GM23338 (cell line): ENCODE data around the gene VARS2. TPM values are rescaled to one million over a fixed set of nuclear protein-coding genes. Genes with fewer than 3 reads are reported as not detected.

Experiments used
- ATAC-seq: fragments of 200-7000 bp; cut with Tn5 transposase; 3 replicates; pipeline ENCODE4 v1.9.1; 2020
- DNase-seq: peaks from one replicate; pipeline ENCODE4 v3.0.0-alpha.2; 2015; ENCODE audit warnings: low spot score
- H2AFZ ChIP-seq: fragments of 200-600 bp; sonication (generic); 2 replicates; pipeline ENCODE4 v1.8.0; 2016; ENCODE audit warnings: antibody characterized with exemption, mild to moderate bottlenecking, moderate library complexity
- H3F3A ChIP-seq: fragments of 200-600 bp; sonication (generic); replicated peaks from 2 replicates; pipeline ENCODE4 v1.8.0; 2017; ENCODE audit warnings: antibody characterized with exemption, mixed run types, low read depth
- H3K27ac ChIP-seq: fragments of 200-600 bp; sonication (generic); 2 replicates; pipeline ENCODE4 v1.6.1; 2016; ENCODE audit warnings: low read depth
- H3K27me3 ChIP-seq: fragments of 200-600 bp; sonication (generic); 2 replicates; pipeline ENCODE4 v1.8.0; 2016; ENCODE audit warnings: mild to moderate bottlenecking, mixed run types, moderate library complexity; ENCODE audit not compliant: insufficient read depth
- H3K36me3 ChIP-seq: fragments of 200-600 bp; sonication (generic); 2 replicates; pipeline ENCODE4 v1.8.0; 2016; ENCODE audit warnings: mild to moderate bottlenecking; ENCODE audit not compliant: insufficient read depth
- H3K4me1 ChIP-seq: fragments of 200-600 bp; sonication (generic); 2 replicates; pipeline ENCODE4 v1.8.0; 2016; ENCODE audit warnings: mild to moderate bottlenecking, moderate library complexity; ENCODE audit not compliant: insufficient read depth
- H3K4me2 ChIP-seq: fragments of 200-600 bp; sonication (generic); 2 replicates; pipeline ENCODE4 v1.7.1; 2017; ENCODE audit warnings: mixed run types
- H3K4me3 ChIP-seq: fragments of 200-600 bp; sonication (generic); 2 replicates; pipeline ENCODE4 v1.6.1; 2016; ENCODE audit warnings: mixed run types
- H3K79me2 ChIP-seq: fragments of 200-600 bp; sonication (generic); replicated peaks from 2 replicates; pipeline ENCODE4 v1.8.0; 2017; ENCODE audit warnings: mild to moderate bottlenecking; ENCODE audit not compliant: insufficient read depth
- H3K9me2 ChIP-seq: fragments of 200-600 bp; sonication (generic); 2 replicates; pipeline ENCODE4 v1.8.0; 2017; ENCODE audit not compliant: insufficient read depth
- H4K20me1 ChIP-seq: fragments of 200-600 bp; sonication (generic); replicated peaks from 2 replicates; pipeline ENCODE4 v1.8.0; 2017; ENCODE audit warnings: mild to moderate bottlenecking; ENCODE audit not compliant: insufficient read depth
- H3K27ac Mint-ChIP-seq: 2 replicates; pipeline ENCODE4 v1.8.0; 2020; ENCODE audit warnings: inconsistent platforms, mild to moderate bottlenecking, moderate library complexity, mixed read lengths
- H3K27me3 Mint-ChIP-seq: 3 replicates; pipeline ENCODE4 v1.8.0; 2022; ENCODE audit warnings: low read depth, mild to moderate bottlenecking, moderate library complexity, mixed read lengths, inconsistent platforms; ENCODE audit not compliant: insufficient read depth, poor library complexity
- H3K36me3 Mint-ChIP-seq: 3 replicates; pipeline ENCODE4 v1.8.0; 2021; ENCODE audit warnings: low read depth, mild to moderate bottlenecking, inconsistent platforms, moderate library complexity, mixed read lengths
- H3K4me1 Mint-ChIP-seq: 3 replicates; pipeline ENCODE4 v1.8.0; 2020; ENCODE audit warnings: mild to moderate bottlenecking, inconsistent platforms, mixed read lengths
- H3K4me3 Mint-ChIP-seq: 3 replicates; pipeline ENCODE4 v1.8.0; 2021; ENCODE audit warnings: moderate library complexity, mild to moderate bottlenecking, inconsistent platforms, mixed read lengths
- H3K9me3 Mint-ChIP-seq: 3 replicates; pipeline ENCODE4 v1.8.0; 2020; ENCODE audit warnings: moderate library complexity, mild to moderate bottlenecking, inconsistent platforms, mixed read lengths
- CREB1 ChIP-seq: fragments of 250-450 bp; sonication (Bioruptor Pico); IDR thresholded peaks from 2 replicates; pipeline ENCODE4 v1.5.0; 2020; ENCODE audit warnings: low read depth, mild to moderate bottlenecking, moderate library complexity
- EZH2 ChIP-seq: fragments of 200-600 bp; sonication (generic); IDR thresholded peaks from one replicate; pipeline ENCODE4 v1.8.0; 2017; ENCODE audit warnings: antibody characterized with exemption, mild to moderate bottlenecking, low read depth; ENCODE audit not compliant: unreplicated experiment
- EZH2phosphoT487 ChIP-seq: fragments of 200-600 bp; sonication (generic); IDR thresholded peaks from one replicate; pipeline ENCODE4 v1.8.1; 2018; ENCODE audit warnings: antibody characterized with exemption; ENCODE audit not compliant: unreplicated experiment
- JUNB ChIP-seq: IDR thresholded peaks from one replicate; pipeline ENCODE4 v1.6.1; 2016; ENCODE audit warnings: antibody characterized with exemption; ENCODE audit not compliant: unreplicated experiment
- NANOG ChIP-seq: IDR thresholded peaks from 2 replicates; pipeline ENCODE4 v1.6.1; 2016; ENCODE audit warnings: antibody characterized with exemption, borderline replicate concordance
- POLR2AphosphoS5 ChIP-seq: IDR thresholded peaks from 2 replicates; pipeline ENCODE4 v1.6.1; 2016; ENCODE audit warnings: antibody characterized with exemption, low read depth
- STAT1 ChIP-seq: IDR thresholded peaks from one replicate; pipeline ENCODE4 v1.6.1; 2016; ENCODE audit warnings: antibody characterized with exemption; ENCODE audit not compliant: unreplicated experiment
- ZNF114 ChIP-seq: fragments of 250-450 bp; sonication (Bioruptor Pico); IDR thresholded peaks from 2 replicates; pipeline ENCODE4 v1.5.0; 2020; ENCODE audit warnings: mild to moderate bottlenecking, moderate library complexity
- ZNF331 ChIP-seq: fragments of 250-450 bp; sonication (Bioruptor Pico); IDR thresholded peaks from 2 replicates; pipeline ENCODE4 v1.5.0; 2020; ENCODE audit warnings: low read depth, mild to moderate bottlenecking, moderate library complexity
- polyA plus RNA-seq: library from polyadenylated mRNA; unstranded; fragments of >200 nt; fragmentation: Nextera tagmentation; extraction: Ambion mirVana; gene quantifications from 2 replicates; pipeline ENCODE4 v1.2.1, GENCODE V29; 2016
- total RNA-seq: library from RNA; depleted of rRNA; stranded (reverse); fragments of >200 nt; shearing (Covaris generic); gene quantifications from 2 replicates; pipeline ENCODE4 v1.2.3, GENCODE V29; 2014
- TF ChIP-seq, protein P1 (sequence below): IDR thresholded peaks from one replicate; pipeline ENCODE4 v1.6.1; 2018; ENCODE audit warnings: antibody characterized with exemption; ENCODE audit not compliant: unreplicated experiment
- TF ChIP-seq, protein P2 (sequence below), 2 experiments: fragments of 200-600 bp in 1 of 2; sonication (generic) in 1 of 2; conservative IDR thresholded peaks; 2 replicates each; pipeline versions ENCODE4 v1.5.1 to v1.6.1; 2016 to 2017; ENCODE audit warnings: antibody characterized with exemption in 2 of 2, low read depth in 2 of 2, mild to moderate bottlenecking in 2 of 2, moderate library complexity in 1 of 2
- TF ChIP-seq, protein P3 (sequence below): fragments of 250-450 bp; sonication (Bioruptor Pico); IDR thresholded peaks from 2 replicates; pipeline ENCODE4 v1.5.0; 2020; ENCODE audit warnings: mild to moderate bottlenecking, moderate library complexity
- TF ChIP-seq, protein P4 (sequence below): IDR thresholded peaks from 2 replicates; pipeline ENCODE4 v1.6.1; 2016; ENCODE audit warnings: antibody characterized with exemption

Gene VARS2
- total and polyA plus RNA-seq, 2 experiments from 2014 or later: 13.7 to 36.4 TPM

DNA sequence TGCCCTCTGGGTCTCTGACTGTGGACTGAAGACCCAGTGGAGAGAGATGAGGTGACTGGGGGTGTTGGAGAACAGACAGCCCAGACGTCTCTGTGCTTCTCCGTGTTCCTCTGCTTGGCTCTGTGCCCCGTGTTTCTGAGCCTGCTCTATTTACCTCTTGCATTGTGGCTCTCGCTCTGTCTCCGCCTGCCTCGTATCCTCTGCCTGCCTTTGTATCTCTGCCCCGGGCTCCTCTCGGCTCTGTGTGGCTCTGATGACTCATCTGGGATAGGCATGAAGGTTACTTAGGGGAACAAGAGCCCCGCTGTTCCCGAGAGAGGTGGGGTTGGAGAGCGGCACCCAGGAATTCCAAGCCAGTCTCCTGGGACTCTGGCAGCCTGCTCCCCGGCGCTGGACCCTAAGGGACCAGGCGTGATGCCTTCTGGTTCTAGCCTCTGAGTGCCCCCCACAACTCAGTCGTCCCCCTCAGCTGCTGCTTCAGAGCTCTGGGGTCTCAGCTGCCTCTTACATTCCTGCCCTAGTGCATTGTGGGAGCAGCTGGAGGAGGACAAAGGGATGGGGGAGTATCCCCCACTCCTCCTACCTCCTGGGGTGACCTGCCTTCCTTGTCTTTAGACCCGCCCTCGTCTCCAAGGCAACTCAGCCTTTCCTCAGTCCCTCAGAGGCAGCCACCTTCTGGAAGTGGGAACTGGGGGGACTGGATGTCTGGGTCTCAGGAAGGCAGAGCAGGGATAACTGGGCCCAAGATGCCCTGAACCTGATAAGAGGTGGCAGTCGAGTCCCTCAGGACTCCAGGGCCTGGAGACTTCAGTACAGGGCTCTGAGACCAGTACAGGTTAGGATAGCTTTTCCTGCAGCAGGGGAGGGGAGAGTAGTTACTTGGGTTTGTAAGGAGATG lies 27.8 kb upstream of the VARS2 start:
- Histone ChIP-seq H2AFZ (no peak overlapping the region), H3K79me2 (peaks cover 66% of the 10 kb centered on the region)
- H3K4me1 Mint-ChIP-seq: peaks cover 66% of the 10 kb centered on the region

More for the DNA sequence above, 27.8 kb upstream of the VARS2 start:
- H3K4me1 ChIP-seq: peaks cover 44% of the 10 kb centered on the region
- peak overlapping the region; percentile 88 for H3K27ac ChIP-seq
- Mint-ChIP-seq H3K4me3 (peak overlapping the region; percentile 71), H3K9me3 (no peaks in the 10 kb centered on the region), H3K36me3 (peaks cover 30% of the 10 kb centered on the region), H3K27me3 (peaks cover 30% of the 10 kb centered on the region), H3K27ac (peak overlapping the region; percentile 94)
- H3K4me2 ChIP-seq: peak overlapping the region; percentile 100
- peak overlapping the region; percentile 92 for H3K4me3 ChIP-seq
- H3K27me3 ChIP-seq: no peaks in the 10 kb centered on the region
- peak; percentile 98 for DNase-seq
- peaks cover 14% of the 10 kb centered on the region for H4K20me1 ChIP-seq
- peak; percentile 53 for ATAC-seq
- H3F3A ChIP-seq: peaks cover 22% of the 10 kb centered on the region
- H3K36me3 ChIP-seq: no peaks in the 10 kb centered on the region; the same call in none of the 2 replicates
- no peaks in the 10 kb centered on the region for H3K9me2 ChIP-seq
- TF ChIP-seq, protein P1, sequence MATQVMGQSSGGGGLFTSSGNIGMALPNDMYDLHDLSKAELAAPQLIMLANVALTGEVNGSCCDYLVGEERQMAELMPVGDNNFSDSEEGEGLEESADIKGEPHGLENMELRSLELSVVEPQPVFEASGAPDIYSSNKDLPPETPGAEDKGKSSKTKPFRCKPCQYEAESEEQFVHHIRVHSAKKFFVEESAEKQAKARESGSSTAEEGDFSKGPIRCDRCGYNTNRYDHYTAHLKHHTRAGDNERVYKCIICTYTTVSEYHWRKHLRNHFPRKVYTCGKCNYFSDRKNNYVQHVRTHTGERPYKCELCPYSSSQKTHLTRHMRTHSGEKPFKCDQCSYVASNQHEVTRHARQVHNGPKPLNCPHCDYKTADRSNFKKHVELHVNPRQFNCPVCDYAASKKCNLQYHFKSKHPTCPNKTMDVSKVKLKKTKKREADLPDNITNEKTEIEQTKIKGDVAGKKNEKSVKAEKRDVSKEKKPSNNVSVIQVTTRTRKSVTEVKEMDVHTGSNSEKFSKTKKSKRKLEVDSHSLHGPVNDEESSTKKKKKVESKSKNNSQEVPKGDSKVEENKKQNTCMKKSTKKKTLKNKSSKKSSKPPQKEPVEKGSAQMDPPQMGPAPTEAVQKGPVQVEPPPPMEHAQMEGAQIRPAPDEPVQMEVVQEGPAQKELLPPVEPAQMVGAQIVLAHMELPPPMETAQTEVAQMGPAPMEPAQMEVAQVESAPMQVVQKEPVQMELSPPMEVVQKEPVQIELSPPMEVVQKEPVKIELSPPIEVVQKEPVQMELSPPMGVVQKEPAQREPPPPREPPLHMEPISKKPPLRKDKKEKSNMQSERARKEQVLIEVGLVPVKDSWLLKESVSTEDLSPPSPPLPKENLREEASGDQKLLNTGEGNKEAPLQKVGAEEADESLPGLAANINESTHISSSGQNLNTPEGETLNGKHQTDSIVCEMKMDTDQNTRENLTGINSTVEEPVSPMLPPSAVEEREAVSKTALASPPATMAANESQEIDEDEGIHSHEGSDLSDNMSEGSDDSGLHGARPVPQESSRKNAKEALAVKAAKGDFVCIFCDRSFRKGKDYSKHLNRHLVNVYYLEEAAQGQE: no peak
- TF ChIP-seq JUNB: no peak
- TF ChIP-seq, protein P2, sequence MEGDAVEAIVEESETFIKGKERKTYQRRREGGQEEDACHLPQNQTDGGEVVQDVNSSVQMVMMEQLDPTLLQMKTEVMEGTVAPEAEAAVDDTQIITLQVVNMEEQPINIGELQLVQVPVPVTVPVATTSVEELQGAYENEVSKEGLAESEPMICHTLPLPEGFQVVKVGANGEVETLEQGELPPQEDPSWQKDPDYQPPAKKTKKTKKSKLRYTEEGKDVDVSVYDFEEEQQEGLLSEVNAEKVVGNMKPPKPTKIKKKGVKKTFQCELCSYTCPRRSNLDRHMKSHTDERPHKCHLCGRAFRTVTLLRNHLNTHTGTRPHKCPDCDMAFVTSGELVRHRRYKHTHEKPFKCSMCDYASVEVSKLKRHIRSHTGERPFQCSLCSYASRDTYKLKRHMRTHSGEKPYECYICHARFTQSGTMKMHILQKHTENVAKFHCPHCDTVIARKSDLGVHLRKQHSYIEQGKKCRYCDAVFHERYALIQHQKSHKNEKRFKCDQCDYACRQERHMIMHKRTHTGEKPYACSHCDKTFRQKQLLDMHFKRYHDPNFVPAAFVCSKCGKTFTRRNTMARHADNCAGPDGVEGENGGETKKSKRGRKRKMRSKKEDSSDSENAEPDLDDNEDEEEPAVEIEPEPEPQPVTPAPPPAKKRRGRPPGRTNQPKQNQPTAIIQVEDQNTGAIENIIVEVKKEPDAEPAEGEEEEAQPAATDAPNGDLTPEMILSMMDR (conservative IDR thresholded peaks at IDR 0.05; ENCODE audit: low read depth in 2 of 2): no peak
- no peak for TF ChIP-seq STAT1
- no peak for TF ChIP-seq NANOG
- TF ChIP-seq CREB1 (CRISPR knock-in tag): 0 out of 2 replicates have a peak, but pooled peaks have one; percentile 23
- TF ChIP-seq, protein P3, sequence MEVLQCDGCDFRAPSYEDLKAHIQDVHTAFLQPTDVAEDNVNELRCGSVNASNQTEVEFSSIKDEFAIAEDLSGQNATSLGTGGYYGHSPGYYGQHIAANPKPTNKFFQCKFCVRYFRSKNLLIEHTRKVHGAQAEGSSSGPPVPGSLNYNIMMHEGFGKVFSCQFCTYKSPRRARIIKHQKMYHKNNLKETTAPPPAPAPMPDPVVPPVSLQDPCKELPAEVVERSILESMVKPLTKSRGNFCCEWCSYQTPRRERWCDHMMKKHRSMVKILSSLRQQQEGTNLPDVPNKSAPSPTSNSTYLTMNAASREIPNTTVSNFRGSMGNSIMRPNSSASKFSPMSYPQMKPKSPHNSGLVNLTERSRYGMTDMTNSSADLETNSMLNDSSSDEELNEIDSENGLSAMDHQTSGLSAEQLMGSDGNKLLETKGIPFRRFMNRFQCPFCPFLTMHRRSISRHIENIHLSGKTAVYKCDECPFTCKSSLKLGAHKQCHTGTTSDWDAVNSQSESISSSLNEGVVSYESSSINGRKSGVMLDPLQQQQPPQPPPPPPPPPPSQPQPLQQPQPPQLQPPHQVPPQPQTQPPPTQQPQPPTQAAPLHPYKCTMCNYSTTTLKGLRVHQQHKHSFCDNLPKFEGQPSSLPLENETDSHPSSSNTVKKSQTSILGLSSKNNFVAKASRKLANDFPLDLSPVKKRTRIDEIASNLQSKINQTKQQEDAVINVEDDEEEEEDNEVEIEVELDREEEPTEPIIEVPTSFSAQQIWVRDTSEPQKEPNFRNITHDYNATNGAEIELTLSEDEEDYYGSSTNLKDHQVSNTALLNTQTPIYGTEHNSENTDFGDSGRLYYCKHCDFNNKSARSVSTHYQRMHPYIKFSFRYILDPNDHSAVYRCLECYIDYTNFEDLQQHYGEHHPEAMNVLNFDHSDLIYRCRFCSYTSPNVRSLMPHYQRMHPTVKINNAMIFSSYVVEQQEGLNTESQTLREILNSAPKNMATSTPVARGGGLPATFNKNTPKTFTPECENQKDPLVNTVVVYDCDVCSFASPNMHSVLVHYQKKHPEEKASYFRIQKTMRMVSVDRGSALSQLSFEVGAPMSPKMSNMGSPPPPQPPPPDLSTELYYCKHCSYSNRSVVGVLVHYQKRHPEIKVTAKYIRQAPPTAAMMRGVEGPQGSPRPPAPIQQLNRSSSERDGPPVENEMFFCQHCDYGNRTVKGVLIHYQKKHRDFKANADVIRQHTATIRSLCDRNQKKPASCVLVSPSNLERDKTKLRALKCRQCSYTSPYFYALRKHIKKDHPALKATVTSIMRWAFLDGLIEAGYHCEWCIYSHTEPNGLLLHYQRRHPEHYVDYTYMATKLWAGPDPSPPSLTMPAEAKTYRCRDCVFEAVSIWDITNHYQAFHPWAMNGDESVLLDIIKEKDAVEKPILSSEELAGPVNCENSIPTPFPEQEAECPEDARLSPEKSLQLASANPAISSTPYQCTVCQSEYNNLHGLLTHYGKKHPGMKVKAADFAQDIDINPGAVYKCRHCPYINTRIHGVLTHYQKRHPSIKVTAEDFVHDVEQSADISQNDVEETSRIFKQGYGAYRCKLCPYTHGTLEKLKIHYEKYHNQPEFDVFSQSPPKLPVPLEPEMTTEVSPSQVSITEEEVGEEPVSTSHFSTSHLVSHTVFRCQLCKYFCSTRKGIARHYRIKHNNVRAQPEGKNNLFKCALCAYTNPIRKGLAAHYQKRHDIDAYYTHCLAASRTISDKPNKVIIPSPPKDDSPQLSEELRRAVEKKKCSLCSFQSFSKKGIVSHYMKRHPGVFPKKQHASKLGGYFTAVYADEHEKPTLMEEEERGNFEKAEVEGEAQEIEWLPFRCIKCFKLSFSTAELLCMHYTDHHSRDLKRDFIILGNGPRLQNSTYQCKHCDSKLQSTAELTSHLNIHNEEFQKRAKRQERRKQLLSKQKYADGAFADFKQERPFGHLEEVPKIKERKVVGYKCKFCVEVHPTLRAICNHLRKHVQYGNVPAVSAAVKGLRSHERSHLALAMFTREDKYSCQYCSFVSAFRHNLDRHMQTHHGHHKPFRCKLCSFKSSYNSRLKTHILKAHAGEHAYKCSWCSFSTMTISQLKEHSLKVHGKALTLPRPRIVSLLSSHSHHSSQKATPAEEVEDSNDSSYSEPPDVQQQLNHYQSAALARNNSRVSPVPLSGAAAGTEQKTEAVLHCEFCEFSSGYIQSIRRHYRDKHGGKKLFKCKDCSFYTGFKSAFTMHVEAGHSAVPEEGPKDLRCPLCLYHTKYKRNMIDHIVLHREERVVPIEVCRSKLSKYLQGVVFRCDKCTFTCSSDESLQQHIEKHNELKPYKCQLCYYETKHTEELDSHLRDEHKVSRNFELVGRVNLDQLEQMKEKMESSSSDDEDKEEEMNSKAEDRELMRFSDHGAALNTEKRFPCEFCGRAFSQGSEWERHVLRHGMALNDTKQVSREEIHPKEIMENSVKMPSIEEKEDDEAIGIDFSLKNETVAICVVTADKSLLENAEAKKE (CRISPR knock-in tag): no peak
- TF ChIP-seq ZNF331: no peak
- TF ChIP-seq POLR2AphosphoS5: peak; percentile 93
- no peak for TF ChIP-seq ZNF114 (CRISPR knock-in tag)
- TF ChIP-seq EZH2phosphoT487: no peak
- no peak for TF ChIP-seq EZH2
- TF ChIP-seq, protein P4, sequence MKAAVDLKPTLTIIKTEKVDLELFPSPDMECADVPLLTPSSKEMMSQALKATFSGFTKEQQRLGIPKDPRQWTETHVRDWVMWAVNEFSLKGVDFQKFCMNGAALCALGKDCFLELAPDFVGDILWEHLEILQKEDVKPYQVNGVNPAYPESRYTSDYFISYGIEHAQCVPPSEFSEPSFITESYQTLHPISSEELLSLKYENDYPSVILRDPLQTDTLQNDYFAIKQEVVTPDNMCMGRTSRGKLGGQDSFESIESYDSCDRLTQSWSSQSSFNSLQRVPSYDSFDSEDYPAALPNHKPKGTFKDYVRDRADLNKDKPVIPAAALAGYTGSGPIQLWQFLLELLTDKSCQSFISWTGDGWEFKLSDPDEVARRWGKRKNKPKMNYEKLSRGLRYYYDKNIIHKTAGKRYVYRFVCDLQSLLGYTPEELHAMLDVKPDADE: 0 out of 2 replicates have a peak, but pooled peaks have one; percentile 24
